Stimulated activated naive CD8-positive, alpha-beta T cell treated with anti-CD3 and anti-CD28 coated beads, Interleukin-15, amount 100 ng/mL, for 72 hours (primary cell): ENCODE data around the gene PCSK1.
"Not testable (repeated sequence)": the region's sequence is repeated elsewhere in the genome, so short reads cannot be mapped to it uniquely, and the experiment has no call there.

Experiments used
- ATAC-seq: fragments of 150-1000 bp; cut with Tn5 transposase; 2 replicates; pipeline ENCODE4 v1.10.0; 2021; ENCODE audit warnings: mild to moderate bottlenecking, moderate library complexity
- DNase-seq, 2 donors: peaks; one replicate each; pipeline ENCODE4 v3.0.0; 2021 to 2022
- H3K27ac Mint-ChIP-seq, 2 donors: one replicate each; pipeline ENCODE4 v1.8.0; 2022; ENCODE audit warnings: mild to moderate bottlenecking in 2 of 2, mixed read lengths in 2 of 2, moderate library complexity in 2 of 2
- H3K27me3 Mint-ChIP-seq: one replicate; pipeline ENCODE4 v1.8.0; 2022; ENCODE audit warnings: mixed read lengths
- H3K4me1 Mint-ChIP-seq: one replicate; pipeline ENCODE4 v1.8.0; 2022; ENCODE audit warnings: mild to moderate bottlenecking, mixed read lengths
- H3K4me3 Mint-ChIP-seq, 2 donors: one replicate each; pipeline ENCODE4 v1.8.0; 2022; ENCODE audit warnings: mild to moderate bottlenecking in 2 of 2, mixed read lengths in 2 of 2, moderate library complexity in 1 of 2
- H3K9me3 Mint-ChIP-seq, 2 donors: one replicate each; pipeline ENCODE4 v1.8.0; 2022; ENCODE audit warnings: mixed read lengths in 2 of 2

PCSK1 gene

GRCh38 chr5:96402500-96402899 is 30.5 kb downstream of the PCSK1 start:
- no peaks in the 10 kb centered on the region for H3K9me3 Mint-ChIP-seq
- H3K27ac Mint-ChIP-seq = no peak overlapping the region
- peaks cover 33% of the 10 kb centered on the region for H3K27me3 Mint-ChIP-seq
- DNase-seq (no peak), ATAC-seq (no peak)
- H3K4me1 Mint-ChIP-seq = no peaks in the 10 kb centered on the region
- no peak overlapping the region for H3K4me3 Mint-ChIP-seq

DNA sequence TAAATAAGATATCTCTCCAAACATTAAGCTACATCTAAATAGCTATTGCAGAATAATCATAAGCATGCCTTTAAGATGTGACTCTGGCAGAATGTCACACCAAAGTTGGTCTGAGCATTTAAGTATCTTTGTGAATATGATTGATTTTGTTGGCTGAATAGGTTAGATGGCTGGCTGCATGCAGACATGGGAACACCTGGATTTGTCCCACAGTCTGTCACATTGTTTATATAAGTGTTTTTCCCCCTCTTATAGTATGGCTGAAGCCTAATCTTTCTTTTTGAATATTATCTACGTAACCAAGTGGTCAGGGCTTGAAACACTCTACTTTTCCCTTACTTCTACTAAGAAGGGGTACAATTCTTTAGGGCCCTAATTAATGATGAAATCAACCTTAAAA is 36.2 kb downstream of the PCSK1 start:
- DNase-seq = no peak

GRCh38 chr5:96395295-96395694 is 37.8 kb downstream of the PCSK1 start:
- not testable (repeated sequence) for H3K27ac Mint-ChIP-seq, ATAC-seq, H3K9me3 Mint-ChIP-seq, DNase-seq, H3K4me1 Mint-ChIP-seq, H3K4me3 Mint-ChIP-seq
- peaks cover 24% of the 10 kb centered on the region for H3K27me3 Mint-ChIP-seq

More for the DNA sequence above, 36.2 kb downstream of the PCSK1 start:
- Mint-ChIP-seq H3K27me3 (peaks cover 24% of the 10 kb centered on the region), H3K9me3 (no peaks in the 10 kb centered on the region), H3K4me1 (no peaks in the 10 kb centered on the region), H3K27ac (no peak overlapping the region), H3K4me3 (no peak overlapping the region)
- no peak for ATAC-seq

GRCh38 chr5:96391921-96392320 is 41.1 kb downstream of the PCSK1 start:
- no peak for DNase-seq
- Mint-ChIP-seq H3K4me1 (no peaks in the 10 kb centered on the region), H3K27me3 (peaks cover 9% of the 10 kb centered on the region), H3K9me3 (no peaks in the 10 kb centered on the region), H3K4me3 (no peak overlapping the region), H3K27ac (no peak overlapping the region)
- no peak for ATAC-seq

DNA sequence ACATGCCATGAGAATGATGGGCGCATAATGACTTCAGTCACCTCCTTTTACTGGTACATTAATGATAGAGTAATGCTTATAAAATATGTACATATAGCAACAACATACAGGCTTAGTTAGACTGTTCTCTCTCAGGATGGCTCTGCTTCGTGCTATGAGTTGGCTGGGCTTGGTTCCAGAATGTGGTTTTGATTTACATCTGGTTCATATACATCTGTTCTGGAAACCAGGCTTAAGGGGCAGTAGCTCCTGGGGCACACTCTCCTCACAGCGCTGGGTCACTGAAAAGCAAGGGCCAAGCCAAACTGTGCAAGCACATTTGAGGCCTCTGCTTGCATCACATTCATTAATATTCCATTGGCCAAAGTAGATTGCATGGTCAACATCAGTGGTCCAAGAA is 44.9 kb downstream of the PCSK1 start:
- ATAC-seq (no peak), DNase-seq (no peak)
- Mint-ChIP-seq H3K4me1 (no peaks in the 10 kb centered on the region), H3K27me3 (peaks cover 13% of the 10 kb centered on the region), H3K27ac (no peak overlapping the region), H3K9me3 (no peaks in the 10 kb centered on the region), H3K4me3 (no peak overlapping the region)

GRCh38 chr5:96387616-96388015 is 45.4 kb downstream of the PCSK1 start:
- Mint-ChIP-seq H3K4me1 (no peaks in the 10 kb centered on the region), H3K27ac (no peak overlapping the region), H3K27me3 (peaks cover 19% of the 10 kb centered on the region), H3K4me3 (no peak overlapping the region), H3K9me3 (no peaks in the 10 kb centered on the region)
- no peak for ATAC-seq
- no peak for DNase-seq

DNA sequence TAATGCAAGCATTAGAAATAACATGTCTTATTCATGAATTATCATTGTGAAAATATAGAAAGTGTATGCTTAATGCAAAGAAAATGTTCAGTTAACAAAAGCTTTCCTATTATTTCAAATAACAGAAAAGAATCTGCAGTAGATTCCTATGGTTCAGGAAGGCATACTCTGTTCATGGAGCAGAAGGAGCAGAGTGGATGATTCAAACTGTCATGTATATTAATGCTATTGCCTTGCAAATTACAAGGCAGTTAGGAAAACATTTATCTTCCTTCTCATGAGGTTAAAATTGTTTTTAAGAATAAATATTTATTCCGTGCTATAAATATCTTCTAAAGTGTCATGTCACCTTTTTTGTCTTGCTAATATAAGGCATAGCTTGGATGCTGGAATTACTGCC is 47.5 kb downstream of the PCSK1 start:
- Mint-ChIP-seq H3K9me3 (no peaks in the 10 kb centered on the region), H3K27me3 (peaks cover 26% of the 10 kb centered on the region), H3K4me3 (no peak overlapping the region), H3K27ac (no peak overlapping the region), H3K4me1 (no peaks in the 10 kb centered on the region)
- ATAC-seq = no peak
- DNase-seq = no peak

GRCh38 chr5:96384353-96384752 is 48.7 kb downstream of the PCSK1 start:
- DNase-seq (no peak), ATAC-seq (no peak)
- Mint-ChIP-seq H3K27ac (no peak overlapping the region), H3K4me1 (no peaks in the 10 kb centered on the region), H3K9me3 (no peaks in the 10 kb centered on the region), H3K27me3 (peaks cover 26% of the 10 kb centered on the region), H3K4me3 (no peak overlapping the region)

GRCh38 chr5:96381526-96381925 is 51.5 kb downstream of the PCSK1 start:
- peaks cover 26% of the 10 kb centered on the region for H3K27me3 Mint-ChIP-seq
- no peak for ATAC-seq
- no peaks in the 10 kb centered on the region for H3K9me3 Mint-ChIP-seq
- no peaks in the 10 kb centered on the region for H3K4me1 Mint-ChIP-seq
- no peak for DNase-seq
- H3K27ac Mint-ChIP-seq = no peak overlapping the region
- H3K4me3 Mint-ChIP-seq = no peak overlapping the region

GRCh38 chr5:96379896-96380295 is 53.2 kb downstream of the PCSK1 start:
- peaks cover 26% of the 10 kb centered on the region for H3K27me3 Mint-ChIP-seq
- no peak for DNase-seq
- no peaks in the 10 kb centered on the region for H3K4me1 Mint-ChIP-seq
- ATAC-seq = no peak
- H3K4me3 Mint-ChIP-seq = no peak overlapping the region
- no peak overlapping the region for H3K27ac Mint-ChIP-seq
- H3K9me3 Mint-ChIP-seq = no peaks in the 10 kb centered on the region

DNA sequence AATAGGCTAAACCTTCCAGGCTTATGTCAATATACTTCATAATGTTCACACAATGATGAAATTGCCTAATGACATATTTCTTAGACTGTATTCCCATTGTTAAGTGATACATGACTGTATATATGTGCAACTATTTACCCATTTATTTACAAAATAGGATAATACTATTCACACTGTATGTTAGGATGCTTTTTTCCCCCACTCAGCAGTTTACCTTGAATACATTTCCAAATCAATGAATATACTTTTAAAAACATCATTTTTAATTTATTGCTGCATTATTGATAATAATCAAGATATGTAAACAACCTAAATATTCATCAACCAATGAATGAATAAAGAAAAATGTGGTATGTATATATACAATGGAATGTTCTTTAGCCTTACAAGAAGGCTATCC is 55.5 kb downstream of the PCSK1 start:
- H3K4me3 Mint-ChIP-seq = no peak overlapping the region
- H3K4me1 Mint-ChIP-seq = no peaks in the 10 kb centered on the region
- DNase-seq (no peak), ATAC-seq (no peak)
- H3K9me3 Mint-ChIP-seq = no peaks in the 10 kb centered on the region
- H3K27me3 Mint-ChIP-seq = peaks cover 31% of the 10 kb centered on the region
- H3K27ac Mint-ChIP-seq = no peak overlapping the region

DNA sequence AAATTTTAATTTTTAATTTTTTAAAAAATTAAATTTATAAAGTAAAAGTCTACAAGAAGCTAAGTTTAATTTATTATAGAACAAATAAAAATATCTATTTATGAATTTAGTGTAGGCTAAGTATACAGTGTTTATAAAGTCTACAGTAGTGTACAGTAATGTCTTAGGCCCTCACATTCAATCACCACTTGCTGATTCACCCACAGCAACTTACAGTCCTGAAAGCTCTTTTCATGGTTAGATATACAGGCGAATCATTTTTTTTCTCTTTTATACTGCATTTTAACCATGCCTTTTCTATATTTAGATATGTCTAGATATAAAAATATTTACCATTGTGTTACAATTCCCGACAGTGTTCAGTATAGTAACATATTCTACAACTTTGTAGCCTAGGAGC is 55.9 kb downstream of the PCSK1 start:
- H3K4me1 Mint-ChIP-seq = no peaks in the 10 kb centered on the region
- H3K4me3 Mint-ChIP-seq = no peak overlapping the region
- no peaks in the 10 kb centered on the region for H3K9me3 Mint-ChIP-seq
- peaks cover 33% of the 10 kb centered on the region for H3K27me3 Mint-ChIP-seq
- DNase-seq = no peak
- ATAC-seq = no peak
- no peak overlapping the region for H3K27ac Mint-ChIP-seq

DNA sequence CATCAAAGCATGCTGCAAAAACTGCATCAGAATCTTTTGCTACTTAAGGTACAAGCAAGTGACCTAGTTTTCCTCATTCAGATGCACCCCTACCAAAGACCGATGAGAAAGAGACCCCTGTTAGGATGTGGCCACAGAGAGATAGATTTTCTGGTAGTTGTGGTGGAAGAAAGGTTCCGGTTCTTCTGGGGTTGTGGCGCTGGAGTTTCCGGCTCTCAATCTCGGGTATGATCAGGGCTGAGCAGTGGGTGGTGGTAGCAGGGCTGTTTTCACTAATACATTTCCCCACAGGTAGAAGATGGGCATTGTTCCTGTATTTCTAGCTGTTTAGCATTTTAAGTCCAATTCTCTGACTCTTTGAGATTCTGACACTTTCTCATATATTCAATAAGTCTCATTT is 58.4 kb downstream of the PCSK1 start:
- H3K4me1 Mint-ChIP-seq = no peaks in the 10 kb centered on the region
- ATAC-seq (no peak), DNase-seq (no peak)
- H3K4me3 Mint-ChIP-seq = no peak overlapping the region
- no peak overlapping the region for H3K27ac Mint-ChIP-seq
- no peaks in the 10 kb centered on the region for H3K9me3 Mint-ChIP-seq
- peaks cover 31% of the 10 kb centered on the region for H3K27me3 Mint-ChIP-seq

DNA sequence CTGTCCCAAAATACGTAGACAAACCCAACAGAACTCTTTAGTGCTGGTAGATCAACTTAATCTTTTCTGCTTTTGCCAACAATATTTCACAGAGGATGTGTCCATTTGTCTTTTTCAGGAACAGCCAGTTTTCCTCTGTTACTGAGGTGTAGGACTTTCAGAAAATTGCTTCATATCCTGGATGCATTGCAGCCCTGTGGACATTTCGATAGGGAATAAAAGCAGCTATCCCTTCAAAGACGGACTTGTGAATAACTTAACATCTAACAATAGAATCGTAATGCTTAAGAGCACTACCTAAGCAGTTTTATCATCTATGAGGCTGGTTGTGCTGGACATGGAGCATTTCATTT is 59.7 kb downstream of the PCSK1 start:
- no peak for DNase-seq
- Mint-ChIP-seq H3K9me3 (no peaks in the 10 kb centered on the region), H3K4me1 (no peaks in the 10 kb centered on the region), H3K27ac (no peak overlapping the region), H3K27me3 (peaks cover 36% of the 10 kb centered on the region), H3K4me3 (no peak overlapping the region)
- no peak for ATAC-seq

DNA sequence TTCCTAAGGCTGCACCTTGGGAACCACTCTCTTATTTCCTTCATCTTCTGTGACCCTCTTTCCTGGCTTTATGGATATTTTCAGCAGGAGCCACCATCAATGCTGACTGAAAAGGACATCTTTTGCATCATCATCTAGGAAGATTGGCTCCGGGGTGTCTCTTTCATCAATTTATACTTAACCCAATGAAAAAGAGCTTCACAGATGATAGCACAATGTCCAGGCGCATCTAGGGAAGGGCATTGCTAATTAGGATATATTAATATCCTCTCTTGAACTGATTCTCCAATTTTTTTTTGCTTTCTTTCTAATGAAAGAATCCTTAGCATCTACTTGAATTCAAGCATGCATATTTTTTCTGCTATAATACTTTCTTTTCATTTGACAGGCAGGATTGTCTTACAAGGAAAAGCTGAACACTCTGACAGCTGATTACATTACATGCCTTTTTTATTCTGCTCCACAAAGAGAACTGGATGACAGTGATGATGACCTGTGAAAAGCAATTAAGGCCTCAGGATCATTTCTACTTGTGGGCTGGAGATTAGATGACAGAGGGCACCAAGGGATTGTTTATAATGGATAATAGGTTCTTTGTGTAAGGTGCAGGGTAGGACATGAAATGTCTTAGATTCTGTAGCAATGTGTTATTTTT is 60.2 kb downstream of the PCSK1 start:
- ATAC-seq = no peak
- Mint-ChIP-seq H3K9me3 (no peaks in the 10 kb centered on the region), H3K4me3 (no peak overlapping the region), H3K4me1 (no peaks in the 10 kb centered on the region), H3K27me3 (peaks cover 36% of the 10 kb centered on the region), H3K27ac (no peak overlapping the region)
- DNase-seq = no peak

DNA sequence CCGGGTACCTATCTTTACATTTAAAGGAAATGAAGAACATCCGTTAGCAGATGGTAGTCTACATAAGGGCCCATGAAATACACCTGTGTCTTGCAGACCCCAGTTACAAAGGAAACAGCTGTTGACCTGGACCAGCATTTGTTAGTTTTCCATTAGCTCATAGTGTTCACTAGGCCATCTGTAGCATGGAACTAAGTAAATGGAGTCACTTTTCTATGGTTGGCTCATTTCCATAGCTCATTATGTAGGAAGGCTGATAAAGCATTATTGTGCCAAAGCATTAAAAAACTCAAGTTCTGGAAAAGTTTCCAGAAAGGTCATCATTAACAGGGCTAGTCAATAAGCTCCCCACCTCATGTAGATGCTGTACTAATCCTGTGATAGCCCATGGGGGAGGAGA is 62.1 kb downstream of the PCSK1 start:
- Mint-ChIP-seq H3K4me1 (no peaks in the 10 kb centered on the region), H3K27me3 (peaks cover 49% of the 10 kb centered on the region), H3K9me3 (no peaks in the 10 kb centered on the region), H3K4me3 (no peak overlapping the region), H3K27ac (no peak overlapping the region)
- DNase-seq = no peak
- no peak for ATAC-seq

- not testable (repeated sequence) for H3K27ac Mint-ChIP-seq, DNase-seq, H3K4me3 Mint-ChIP-seq, H3K9me3 Mint-ChIP-seq, H3K4me1 Mint-ChIP-seq, ATAC-seq
- H3K27me3 Mint-ChIP-seq = peaks cover 40% of the 10 kb centered on the region
Observed at GRCh38 chr5:96367337-96367736, 65.7 kb downstream of the PCSK1 start.
